GM18868 (cell line): ENCODE measurements around the gene KIF7.

Experiments
- ATAC-seq: cut with Tn5 transposase; IDR thresholded peaks from one replicate; pipeline ENCODE4 v1.9.1; 2021; ENCODE audit warnings: mild to moderate bottlenecking, moderate library complexity; ENCODE audit not compliant: unreplicated experiment

Gene KIF7

DNA sequence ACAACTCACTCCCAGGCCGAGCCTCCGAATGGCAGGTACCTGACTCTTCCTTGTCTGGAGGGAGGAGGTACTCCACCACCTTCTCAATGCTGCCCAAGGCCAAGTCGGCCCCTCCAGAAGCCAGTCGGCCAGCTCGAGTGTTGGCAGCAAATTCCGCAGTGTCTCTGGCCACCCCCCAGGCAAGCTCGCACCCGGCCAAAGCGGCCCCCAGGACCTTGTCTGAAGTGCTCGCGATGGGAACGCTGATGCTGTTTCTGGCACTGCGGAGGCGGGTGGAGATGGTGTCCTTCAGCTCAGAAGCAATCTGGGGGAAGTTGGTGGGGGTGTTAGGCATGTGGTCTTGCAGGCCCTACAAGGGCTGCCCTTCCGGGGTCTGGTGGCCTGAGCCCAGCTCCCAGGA, 14.7 kb upstream of the KIF7 start:
- ATAC-seq, result no peak

DNA sequence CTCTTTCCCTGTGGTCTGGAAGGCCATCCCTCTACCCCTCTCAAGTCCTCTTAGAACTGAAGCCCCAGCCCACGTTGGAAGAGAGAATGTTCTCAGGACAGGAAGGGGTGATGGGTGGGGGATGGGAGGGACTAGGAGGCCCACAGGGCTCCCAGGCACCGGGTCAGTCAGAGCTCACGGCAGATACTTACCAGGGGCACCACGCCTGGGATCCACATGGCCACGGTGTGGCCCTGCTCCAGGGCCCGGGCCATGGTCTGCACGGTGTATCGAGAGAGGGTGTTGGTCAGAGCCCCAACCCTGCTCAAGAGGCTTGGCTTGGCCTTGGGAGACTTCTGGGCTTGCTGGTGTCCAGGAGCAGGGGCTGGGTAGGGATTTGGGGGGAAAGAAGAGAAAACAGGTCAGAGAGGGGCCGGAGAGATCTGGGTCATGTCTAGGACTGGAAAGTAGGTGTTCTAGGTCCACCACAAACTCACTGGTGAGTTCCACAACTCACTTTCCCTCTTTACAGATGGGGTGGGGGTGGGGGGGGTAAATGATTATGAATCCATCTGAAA, 14.1 kb upstream of the KIF7 start:
- no peak for ATAC-seq

DNA sequence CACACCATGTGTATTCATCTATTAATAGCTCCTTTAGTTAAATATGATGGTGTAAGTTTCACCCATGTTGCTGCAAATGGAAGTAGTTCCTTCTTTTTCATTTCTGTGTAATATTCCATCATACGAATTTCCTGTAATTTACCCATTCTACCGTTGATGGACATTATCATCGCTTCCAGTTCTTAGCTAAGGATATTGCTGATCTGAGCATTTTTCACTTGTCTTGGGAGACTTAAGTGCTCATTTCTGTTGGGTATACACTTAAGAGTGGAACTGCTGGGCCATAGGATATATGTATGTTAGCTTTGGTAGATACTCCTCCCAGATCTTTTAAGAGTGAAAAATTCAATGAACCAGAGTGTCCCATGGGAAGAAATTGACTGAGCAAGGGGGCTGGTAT, 12.9 kb upstream of the KIF7 start:
- ATAC-seq, result no peak

DNA sequence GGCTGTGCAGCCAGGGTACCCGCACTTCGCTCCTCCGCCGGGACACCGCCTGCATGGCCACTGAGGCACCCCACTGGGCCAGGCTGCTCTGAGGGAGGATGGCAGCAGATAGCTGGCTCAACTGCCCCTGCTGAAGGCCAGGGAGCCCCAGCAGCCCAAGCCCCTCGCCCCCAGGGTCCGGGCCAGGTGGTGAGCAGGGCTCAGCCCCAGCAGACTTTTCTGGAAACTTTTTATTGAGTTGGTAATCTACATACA, 12.4 kb upstream of the KIF7 start:
- ATAC-seq, result no peak

DNA sequence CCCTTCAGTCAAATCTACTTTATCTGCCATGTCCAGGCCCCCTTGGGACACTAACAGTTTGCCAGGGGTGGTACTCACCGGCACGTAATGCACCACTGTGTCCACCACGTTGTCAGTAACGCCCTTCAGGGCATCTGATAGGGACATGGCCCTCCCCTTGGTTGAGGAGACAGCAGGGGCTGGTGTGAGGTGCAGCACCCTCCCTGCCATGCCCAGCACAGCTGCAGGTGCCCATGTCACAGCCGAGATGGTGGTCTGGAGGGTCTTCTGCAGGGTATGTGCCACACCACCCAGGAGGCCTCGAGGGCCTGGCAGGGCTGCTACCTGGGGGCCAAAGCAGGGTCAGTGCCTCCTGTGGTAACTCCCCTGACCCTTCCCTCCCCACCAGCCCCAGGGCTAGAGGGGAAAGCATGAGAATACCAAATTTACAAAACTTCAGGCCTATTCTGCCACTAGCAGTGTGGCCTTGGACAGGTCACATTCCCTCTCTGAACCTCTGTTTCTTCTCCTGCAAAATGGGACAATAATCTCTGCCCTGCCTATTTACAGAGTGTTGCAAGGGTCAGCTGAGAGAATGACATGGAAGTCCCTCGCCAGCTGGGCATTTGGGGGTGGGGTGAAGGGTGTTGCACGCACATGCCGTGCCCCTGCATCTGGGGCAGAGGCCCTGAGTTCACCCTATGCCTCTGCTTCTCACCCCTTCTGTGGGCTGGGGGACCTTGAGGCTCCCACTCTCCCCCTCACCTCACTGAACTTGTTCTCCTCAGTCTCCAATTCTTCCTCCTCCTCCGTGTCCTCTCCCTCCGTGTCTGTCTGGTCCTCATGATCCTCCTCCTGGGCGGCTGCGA, 11.8 kb upstream of the KIF7 start:
- no peak for ATAC-seq

DNA sequence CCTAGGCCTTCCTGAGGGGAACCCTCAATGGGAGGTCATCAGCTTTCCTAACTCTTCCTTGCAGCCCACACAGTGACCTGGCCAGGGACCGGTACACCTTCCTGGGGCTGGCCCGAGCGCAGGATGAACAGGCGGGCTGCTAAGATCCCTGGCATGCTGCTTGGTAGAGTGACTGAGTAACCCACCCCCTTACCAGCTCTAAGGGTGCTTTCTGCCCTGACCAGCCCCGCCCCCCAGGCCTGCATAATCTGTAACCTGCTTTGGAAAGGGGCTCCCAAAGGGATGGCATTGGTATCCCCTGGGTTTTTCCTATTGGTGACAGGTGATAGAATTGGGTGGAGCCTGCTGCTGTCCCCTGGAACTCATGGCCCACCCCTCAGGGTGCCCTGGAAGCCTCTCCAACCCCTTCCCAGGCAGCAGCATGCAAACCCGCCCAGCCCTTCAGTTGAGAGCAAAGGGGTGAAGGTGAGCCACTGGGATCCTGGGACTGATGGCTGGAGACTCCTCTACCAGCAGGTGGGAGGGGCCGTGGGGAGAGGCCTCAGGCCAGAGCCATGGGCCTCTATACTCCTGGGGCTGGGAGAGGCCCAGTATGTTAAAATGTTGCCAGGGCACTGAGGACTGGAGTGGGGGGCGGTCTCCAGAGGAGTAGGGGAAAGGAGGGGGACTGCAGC, 11.1 kb upstream of the KIF7 start:
- no peak for ATAC-seq

DNA sequence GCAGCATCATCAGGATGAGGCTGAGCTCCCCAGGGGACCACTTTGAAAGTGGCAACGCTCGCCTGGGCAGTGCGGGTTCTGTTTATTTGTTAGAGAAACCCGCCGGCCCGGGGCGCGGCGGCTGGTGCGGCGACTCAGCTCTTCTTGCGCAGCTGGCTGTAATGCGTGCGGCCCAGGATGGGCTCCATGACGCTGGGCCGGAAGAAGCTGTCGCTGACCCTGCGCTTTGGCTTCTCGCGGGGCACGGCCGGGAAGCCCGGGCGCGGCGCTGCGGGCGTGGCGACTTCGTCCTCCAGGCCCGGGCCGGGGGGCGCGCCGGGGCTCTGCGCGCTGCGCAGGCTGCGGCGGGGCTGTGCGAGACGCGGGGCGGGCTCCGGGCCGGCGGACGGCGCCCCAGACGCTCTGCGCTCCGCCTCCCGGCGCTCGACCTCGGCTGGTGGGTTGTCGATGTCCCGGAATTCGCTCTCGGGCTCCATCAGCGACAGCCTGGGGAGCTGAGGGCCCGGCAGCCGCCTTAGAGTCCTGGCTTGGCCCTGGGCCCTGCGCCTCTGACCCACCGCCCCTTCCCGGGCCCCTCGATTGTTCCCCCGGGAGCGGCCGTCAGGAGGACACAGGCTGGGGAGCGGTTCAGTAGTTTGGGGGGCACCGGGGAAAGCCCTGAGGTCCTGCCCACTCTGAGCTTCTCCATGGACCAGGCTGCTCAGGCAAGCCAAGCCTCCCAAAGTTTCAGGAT, 10.3 kb upstream of the KIF7 start:
- ATAC-seq, result no peak

DNA sequence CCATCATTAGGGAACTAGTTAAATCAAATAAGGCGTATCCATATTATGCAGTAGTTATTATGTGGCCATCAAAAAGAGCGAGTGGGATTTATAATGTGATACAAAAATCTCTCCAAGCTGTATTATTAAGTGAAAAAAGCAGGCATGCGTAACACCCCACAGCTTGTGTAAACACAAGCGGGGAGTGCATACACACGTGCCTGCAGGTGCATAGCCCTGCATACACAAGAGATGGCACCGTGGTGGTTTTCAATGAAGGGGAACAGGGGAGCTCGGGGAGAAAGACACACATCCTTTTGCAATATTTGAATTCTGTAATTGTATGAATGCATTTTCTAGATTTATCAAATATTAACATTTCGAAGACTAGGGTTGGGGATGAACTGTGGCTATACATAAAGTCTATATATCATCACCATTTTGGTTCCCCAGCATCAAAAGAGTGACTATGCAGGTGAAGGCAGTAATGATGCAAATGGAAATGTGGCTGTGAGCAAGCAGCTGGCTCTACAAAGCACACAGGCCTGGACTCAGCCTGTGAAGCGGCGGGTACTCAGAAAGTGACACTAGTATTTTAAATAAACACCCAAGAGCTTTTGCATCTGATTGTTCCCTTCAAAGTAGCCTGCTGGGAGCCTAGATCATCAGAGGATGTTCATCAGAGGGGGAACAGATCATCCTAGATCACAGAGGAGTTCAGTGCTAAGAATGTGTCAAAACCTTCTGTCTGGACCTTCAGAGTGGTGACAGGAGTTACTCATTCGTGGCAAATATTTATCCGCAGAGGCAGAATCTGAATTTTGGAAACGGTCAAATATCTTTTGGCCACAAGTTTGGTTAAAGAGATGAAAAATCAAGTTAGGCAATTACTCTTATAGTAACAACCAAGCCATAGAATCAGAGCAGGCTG, 9.4 kb upstream of the KIF7 start:
- ATAC-seq, result no peak

DNA sequence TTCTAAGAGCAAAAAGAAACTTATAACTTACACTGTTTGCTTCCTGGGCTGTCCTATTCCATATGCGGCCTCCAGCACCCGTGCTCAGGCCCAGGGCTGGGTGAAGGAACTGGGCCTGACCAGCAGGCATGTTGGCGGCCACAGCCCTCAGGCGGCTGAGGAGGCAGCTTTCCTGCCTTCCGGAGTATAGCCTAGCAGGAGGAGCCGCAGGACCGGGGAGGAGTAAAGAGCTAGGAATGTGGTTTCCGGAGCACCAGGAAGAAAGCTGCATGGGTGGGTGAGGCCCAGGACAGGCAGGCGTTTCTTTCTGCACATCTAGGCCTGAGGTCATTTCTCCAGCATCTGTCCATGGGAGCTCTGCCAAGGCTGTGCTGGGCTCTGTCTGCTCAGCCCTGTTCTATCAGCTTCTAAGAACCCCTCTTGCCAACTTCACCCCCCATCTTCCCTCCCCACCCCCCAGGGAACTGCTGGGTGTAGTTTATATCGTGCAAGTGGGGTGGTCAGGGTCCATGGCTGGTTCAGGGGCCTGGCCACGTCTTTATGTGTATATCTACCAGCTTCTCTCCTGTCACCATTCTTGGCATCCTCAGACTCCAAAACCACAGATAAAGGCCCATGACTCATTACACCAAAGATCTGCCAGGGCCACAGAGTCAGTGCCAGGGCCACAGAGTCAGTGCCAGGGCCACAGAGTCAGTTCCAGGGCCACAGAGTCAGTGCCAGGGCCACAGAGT, 7.8 kb upstream of the KIF7 start:
- ATAC-seq, result no peak

DNA sequence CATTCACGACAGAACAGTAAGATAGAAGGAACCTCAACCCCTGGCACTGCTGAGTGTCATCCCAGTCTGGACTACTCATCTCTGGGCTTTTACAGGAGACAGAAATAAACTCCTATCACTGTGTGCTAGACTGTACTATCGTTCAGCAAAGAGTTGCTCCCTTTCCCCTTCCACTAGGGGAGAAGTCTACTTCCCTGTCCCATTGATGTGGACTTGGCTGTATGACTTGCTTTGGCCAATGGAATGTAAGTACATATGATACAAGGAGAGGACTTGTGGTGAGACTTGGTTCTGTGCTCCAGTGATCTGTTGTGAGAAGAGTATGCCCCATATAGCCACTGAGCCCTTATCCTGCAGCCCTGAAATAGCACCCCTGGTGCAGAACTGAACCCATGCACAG, 5.3 kb upstream of the KIF7 start:
- ATAC-seq, result no peak

DNA sequence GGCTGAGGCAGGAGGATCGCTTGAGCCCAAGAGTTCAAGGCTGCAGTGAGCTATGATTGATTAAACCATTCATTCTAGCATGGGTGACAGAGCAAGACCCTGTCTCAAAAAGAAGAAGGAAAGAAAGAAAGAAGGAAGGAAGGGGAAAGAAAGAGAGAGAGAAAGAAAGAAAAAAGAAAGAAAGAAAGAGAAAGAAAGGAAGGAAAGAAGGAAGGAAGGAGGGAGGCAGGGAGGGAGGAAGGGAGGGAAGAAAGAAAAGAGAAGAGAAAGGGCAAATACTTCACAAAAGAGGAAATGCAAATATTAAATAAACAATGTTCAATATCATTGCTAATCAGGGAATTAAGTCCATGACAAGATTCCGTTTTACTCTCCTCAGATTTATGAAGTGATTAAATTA, 4.0 kb upstream of the KIF7 start:
- ATAC-seq, result no peak

DNA sequence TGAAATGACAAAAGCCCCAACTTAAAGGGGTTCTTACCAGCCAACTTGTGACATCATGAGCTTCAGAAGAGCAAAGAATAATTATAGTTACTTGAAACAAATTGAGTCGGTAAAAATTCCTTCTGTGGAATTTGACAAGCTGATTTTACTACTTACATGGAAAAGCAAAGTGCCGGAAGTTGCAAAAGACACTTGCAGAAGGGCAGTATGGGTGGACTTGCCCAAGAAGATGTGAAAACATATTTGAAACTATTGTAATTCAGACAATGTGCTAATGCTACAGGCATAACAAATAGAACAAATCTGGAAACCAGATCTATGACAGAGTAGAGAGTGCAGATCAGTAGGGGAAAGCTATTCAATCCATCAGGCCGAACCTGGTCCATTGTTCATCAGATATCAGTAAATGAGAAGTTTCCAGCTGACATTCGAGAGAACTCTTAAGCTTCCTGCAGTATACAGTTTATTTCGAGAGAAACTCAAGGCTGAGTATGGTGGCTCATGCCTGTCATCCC, 2.5 kb upstream of the KIF7 start:
- no peak for ATAC-seq

DNA sequence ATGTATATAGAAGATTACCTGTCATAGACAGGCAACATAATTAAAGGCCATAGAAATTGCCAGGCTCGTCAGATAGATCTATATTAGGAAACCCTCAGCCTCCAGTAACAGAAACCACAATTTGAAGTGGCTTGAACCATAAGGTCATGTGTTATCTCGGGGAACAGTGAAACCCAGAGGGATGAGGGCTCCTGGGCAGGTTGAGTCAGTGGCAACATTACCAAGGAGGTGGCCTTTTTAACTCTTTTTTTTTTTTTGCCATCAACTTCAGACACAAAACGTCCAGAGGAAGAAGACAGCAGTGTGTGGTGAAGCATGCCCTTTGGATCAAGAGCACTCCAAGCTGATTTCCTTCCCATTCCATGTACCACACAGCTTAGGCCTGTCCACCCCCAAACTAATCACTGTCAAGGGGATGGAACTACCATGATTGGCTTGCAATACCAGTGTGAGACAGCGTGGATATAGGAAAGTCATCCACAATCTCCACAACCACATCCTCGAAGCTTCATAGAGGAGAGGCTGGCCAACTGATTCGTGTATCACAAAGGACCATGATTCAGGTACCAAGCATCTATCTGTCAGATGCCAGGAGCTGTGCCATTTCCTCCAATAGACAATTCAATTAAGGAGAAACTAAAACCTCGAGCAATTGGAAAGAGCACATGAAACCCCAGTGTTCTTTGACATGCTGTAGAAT, 999 bp upstream of the KIF7 start:
- ATAC-seq, result no peak

DNA sequence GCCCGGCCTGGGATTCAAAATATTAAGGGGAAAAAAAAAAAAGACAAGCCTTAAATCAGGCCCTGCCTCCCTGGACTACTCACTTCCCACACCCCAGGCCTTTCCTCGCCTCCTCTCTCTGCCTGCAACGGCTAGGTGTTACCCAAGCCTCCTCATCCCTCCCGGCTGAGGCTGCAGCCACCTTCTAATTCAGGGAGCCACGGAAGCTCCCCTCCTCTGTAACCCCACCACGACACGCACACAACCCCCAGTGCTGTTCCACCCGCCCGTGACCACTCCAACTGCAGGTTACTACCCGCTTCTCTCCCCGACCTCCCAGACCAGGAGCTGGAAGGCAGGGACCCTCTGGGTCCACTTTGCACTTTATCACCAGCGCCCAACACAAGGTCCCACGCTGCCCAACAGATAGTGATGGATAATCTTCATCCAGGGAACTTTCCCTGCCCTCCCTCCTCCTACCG, 936 bp downstream of the KIF7 start:
- ATAC-seq, result no peak

DNA sequence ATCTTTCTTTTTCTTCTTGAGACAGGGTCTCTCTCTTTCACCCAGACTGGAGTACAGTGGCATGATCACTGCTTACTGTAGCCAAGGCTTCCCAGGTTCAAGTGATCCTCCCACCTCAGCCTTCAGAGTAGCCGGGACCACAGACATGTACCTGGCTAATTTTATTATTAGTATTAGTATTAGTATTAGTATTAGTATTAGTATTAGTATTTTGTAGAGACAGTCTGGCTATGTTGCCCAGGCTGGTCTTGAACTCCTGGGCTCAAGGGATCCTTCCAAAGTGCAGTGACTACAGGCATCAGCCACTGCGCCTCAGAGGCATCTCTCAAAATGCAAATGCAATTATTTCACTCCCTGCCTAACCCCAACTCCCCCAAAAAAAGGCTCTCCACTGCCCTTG, 1.7 kb downstream of the KIF7 start:
- no peak for ATAC-seq

DNA sequence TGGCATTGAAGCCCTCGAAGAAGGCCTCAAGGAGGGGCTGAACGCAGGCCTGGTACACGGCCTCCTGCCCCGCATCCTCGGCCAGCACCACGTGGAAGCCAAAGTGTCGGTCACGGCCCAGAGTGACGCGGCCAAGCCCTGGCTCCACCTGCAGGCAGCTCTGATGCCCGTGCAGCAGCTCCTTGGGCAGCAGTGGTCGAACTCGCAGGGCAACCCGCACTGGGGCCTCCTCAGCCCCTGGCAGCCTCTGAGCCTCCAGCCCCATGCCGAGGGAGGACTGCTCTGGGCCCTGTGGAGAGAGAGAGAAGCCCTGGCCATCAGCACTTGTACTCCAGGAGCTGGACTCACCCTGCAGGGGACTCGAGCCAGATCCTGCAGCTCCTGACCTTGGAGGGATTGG, 2.6 kb downstream of the KIF7 start:
- ATAC-seq, result no peak

DNA sequence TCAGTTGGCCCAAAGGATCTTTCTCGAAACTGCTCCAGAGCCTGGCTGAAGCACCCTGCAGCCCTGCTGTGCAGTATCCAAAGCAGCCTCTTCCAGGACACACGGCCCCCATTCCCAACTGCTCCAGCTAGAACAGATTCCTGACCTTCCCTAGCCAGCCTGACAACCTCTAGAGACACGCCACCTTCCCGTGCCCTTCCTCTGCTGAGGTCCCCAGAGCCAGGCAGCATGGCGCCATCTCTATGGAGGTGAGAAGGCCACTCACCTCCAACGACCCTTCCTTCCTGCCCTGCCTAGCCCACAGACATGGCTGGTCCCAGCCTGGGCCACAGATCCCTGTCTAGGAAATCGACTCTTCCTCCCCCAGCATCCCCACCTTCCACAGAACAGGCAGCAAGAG, 3.1 kb downstream of the KIF7 start:
- ATAC-seq, result no peak

DNA sequence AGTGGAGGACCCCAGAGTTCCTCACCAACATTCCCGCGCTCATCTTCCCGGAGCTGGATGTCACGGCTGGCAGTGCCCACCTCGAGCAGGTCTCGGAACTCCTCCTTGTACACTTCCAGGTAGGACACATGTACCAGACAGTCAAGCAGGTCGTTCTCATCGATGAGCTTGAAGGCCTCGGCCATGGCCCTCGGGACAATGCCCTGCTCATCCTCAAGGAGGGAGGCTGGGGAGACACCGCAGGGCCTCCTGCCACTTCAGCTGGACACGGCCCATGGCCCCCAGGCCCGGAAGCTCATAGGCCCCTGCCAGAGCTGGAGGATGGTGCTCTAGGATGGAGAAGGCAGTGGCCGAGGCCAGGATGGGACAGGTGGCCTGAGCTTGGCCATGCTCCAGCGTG, 5.6 kb downstream of the KIF7 start:
- ATAC-seq, result no peak

DNA sequence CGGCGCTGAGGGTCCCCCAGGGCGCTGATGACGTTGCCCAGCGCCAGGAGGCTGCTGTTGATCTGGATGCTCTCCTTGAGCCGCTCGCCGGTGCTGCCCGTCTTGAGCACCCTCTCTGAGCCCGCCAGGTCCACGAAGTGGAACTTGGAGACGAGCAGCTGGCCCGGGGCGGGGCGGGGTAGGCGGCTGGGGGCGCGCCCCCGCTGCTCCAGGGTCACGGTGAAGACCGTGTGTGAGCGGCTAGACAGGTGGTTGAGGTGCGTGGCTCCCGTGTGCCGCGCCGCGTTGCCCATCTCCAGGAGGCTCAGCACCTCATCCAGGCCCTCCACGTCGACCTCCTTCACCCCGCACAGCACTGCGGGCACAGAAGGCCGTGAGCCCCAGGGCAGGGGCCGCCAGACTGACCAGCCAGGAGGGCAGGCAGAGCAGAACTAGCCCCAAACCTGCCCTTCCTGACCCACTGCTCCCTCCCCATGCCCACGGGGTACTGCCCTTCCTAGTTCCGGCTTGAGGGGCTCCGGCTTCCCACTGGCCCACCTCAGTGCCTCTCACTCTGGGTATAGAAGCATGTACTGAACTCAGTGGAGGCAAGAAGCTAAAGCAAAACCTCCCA, 6.1 kb downstream of the KIF7 start:
- no peak for ATAC-seq
